Endothelial cell of umbilical vein (primary cell): Measurements from ENCODE around the gene KSR1.

ENCODE experiments used
- EZH2 ChIP-seq: IDR thresholded peaks from 2 replicates; pipeline ENCODE4 v1.6.1; 2012; ENCODE audit warnings: borderline replicate concordance, low read depth, mild to moderate bottlenecking, moderate library complexity, low read length, inconsistent platforms; ENCODE audit not compliant: severe bottlenecking
- FOS ChIP-seq: IDR thresholded peaks from 2 replicates; pipeline ENCODE4 v1.6.1; 2011; ENCODE audit warnings: mild to moderate bottlenecking, low read length, moderate library complexity, borderline replicate concordance; ENCODE audit not compliant: insufficient read depth
- JUN ChIP-seq: IDR thresholded peaks from 2 replicates; pipeline ENCODE4 v1.6.1; 2011; ENCODE audit warnings: borderline replicate concordance, low read depth; ENCODE audit not compliant: insufficient read length, insufficient read depth
- MYC ChIP-seq: IDR thresholded peaks from one replicate; pipeline ENCODE4 v1.6.1; 2011; ENCODE audit warnings: mild to moderate bottlenecking, low read depth, low read length
- POLR2A ChIP-seq: IDR thresholded peaks from 2 replicates; pipeline ENCODE4 v1.6.1; 2012; ENCODE audit warnings: low read depth, mild to moderate bottlenecking, control low read depth, low read length
- POLR2AphosphoS5 ChIP-seq: IDR thresholded peaks from 2 replicates; pipeline ENCODE4 v1.6.1; 2012; ENCODE audit warnings: low read depth, mild to moderate bottlenecking, control low read depth, low read length, moderate library complexity; ENCODE audit not compliant: insufficient read depth
- TF ChIP-seq, protein P1 (sequence below), 2 donors: IDR thresholded peaks; 1 replicate in 1 of 2; 2 replicates in 1 of 2; pipeline ENCODE4 v1.5.1; 2011; ENCODE audit warnings: low read length in 2 of 2, mild to moderate bottlenecking in 2 of 2, moderate library complexity in 2 of 2, control low read depth in 1 of 2, inconsistent platforms in 1 of 2, low read depth in 1 of 2; ENCODE audit not compliant: insufficient read depth in 1 of 2; ENCODE audit errors: extremely low read depth in 1 of 2
- TF ChIP-seq, protein P2 (sequence below): IDR thresholded peaks from 2 replicates; pipeline ENCODE4 v1.6.1; 2011; ENCODE audit not compliant: insufficient read depth, insufficient read length

DNA sequence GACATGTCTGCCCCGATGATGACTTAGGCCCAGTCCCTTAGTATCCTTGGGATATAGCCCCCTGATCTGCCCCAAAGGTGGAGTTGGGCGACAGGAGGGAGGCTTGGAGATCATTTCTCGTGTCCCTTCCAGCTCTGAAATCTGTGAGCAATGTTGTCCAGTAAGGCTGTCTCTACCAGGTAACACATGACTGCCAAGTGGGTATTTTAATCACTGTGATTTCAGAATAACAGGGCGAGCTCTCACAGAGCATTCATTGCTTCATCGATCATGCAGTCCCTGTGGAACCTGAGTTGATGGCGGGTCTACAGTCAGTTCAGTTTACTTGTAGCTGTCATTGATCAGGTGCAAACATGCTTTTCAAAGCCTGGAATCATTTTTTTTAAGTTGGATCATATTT, 39.2 kb downstream of the KSR1 start:
- TF ChIP-seq, protein P1, sequence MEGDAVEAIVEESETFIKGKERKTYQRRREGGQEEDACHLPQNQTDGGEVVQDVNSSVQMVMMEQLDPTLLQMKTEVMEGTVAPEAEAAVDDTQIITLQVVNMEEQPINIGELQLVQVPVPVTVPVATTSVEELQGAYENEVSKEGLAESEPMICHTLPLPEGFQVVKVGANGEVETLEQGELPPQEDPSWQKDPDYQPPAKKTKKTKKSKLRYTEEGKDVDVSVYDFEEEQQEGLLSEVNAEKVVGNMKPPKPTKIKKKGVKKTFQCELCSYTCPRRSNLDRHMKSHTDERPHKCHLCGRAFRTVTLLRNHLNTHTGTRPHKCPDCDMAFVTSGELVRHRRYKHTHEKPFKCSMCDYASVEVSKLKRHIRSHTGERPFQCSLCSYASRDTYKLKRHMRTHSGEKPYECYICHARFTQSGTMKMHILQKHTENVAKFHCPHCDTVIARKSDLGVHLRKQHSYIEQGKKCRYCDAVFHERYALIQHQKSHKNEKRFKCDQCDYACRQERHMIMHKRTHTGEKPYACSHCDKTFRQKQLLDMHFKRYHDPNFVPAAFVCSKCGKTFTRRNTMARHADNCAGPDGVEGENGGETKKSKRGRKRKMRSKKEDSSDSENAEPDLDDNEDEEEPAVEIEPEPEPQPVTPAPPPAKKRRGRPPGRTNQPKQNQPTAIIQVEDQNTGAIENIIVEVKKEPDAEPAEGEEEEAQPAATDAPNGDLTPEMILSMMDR (IDR thresholded peaks at IDR 0.05; ENCODE audit: extremely low read depth in 1 of 2, insufficient read depth in 1 of 2, low read depth in 1 of 2, low read length in 2 of 2) = no peak
- TF ChIP-seq POLR2AphosphoS5 (no peak), MYC (no peak), POLR2A (no peak), EZH2 (no peak), JUN (no peak), FOS (no peak)
- TF ChIP-seq, protein P2, sequence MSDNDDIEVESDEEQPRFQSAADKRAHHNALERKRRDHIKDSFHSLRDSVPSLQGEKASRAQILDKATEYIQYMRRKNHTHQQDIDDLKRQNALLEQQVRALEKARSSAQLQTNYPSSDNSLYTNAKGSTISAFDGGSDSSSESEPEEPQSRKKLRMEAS = no peak
